ENCODE measurements around the gene PPP5C.
"Not testable (repeated sequence)": the region's sequence is repeated elsewhere in the genome, so short reads cannot be mapped to it uniquely, and the experiment has no call there.

The PPP5C gene

GRCh38 chr19:46386996-46387712, 40.3 kb downstream of the PPP5C start:
- no peak for DNase-seq (ENCODE audit: low read depth)

GRCh38 chr19:46387713-46388130, 40.8 kb downstream of the PPP5C start:
- no peak for DNase-seq (ENCODE audit: low read depth)

- DNase-seq (ENCODE audit: low read depth) = no peak
Measured at GRCh38 chr19:46388311-46389095, 41.6 kb downstream of the PPP5C start.

- no peak for DNase-seq (ENCODE audit: low read depth)
Measured at GRCh38 chr19:46390121-46390858, 43.4 kb downstream of the PPP5C start.

GRCh38 chr19:46390866-46391265, 44.0 kb downstream of the PPP5C start:
- no peak for DNase-seq (ENCODE audit: low read depth)

- DNase-seq (ENCODE audit: low read depth) = no peak
Measured at GRCh38 chr19:46391296-46392251, 44.7 kb downstream of the PPP5C start.

GRCh38 chr19:46392252-46392801, 45.4 kb downstream of the PPP5C start:
- no peak for DNase-seq (ENCODE audit: low read depth)

GRCh38 chr19:46392837-46393236, 46.0 kb downstream of the PPP5C start:
- no peak for DNase-seq (ENCODE audit: low read depth)

- no peak for DNase-seq (ENCODE audit: low read depth)
Measured at GRCh38 chr19:46393456-46394401, 46.8 kb downstream of the PPP5C start.

- no peak for DNase-seq (ENCODE audit: low read depth)
Measured at GRCh38 chr19:46394402-46394797, 47.5 kb downstream of the PPP5C start.

- not testable (repeated sequence) for DNase-seq (ENCODE audit: low read depth)
Measured at GRCh38 chr19:46397801-46398479, 51.1 kb downstream of the PPP5C start.

GRCh38 chr19:46402725-46403124, 55.8 kb downstream of the PPP5C start:
- no peak for DNase-seq (ENCODE audit: low read depth)

GRCh38 chr19:46404055-46404752, 57.3 kb downstream of the PPP5C start:
- DNase-seq (ENCODE audit: low read depth) = no peak

- DNase-seq (ENCODE audit: low read depth) = no peak
Measured at GRCh38 chr19:46404753-46405468, 58.0 kb downstream of the PPP5C start.

- DNase-seq (ENCODE audit: low read depth) = no peak
Measured at GRCh38 chr19:46406976-46407375, 60.1 kb downstream of the PPP5C start.

GRCh38 chr19:46407856-46408663, 61.2 kb downstream of the PPP5C start:
- no peak for DNase-seq (ENCODE audit: low read depth)

GRCh38 chr19:46408664-46409039, 61.8 kb downstream of the PPP5C start:
- DNase-seq (ENCODE audit: low read depth) = no peak
